ENCODE results near the gene TUBA1C. TPM values are rescaled to one million over a fixed set of nuclear protein-coding genes. Genes with fewer than 3 reads are reported as not detected.

Gene TUBA1C
- total RNA-seq, 1 donor from 2014 or later = 402 TPM

- peaks cover 21% of the 10 kb centered on the region for H3K4me1 Mint-ChIP-seq
- peak overlapping the region; percentile 97 for H3K4me3 Mint-ChIP-seq
- no peaks in the 10 kb centered on the region for H3K9me3 Mint-ChIP-seq
- Histone ChIP-seq H3K79me2 (ENCODE audit: low read depth) (peaks cover 16% of the 10 kb centered on the region), H3K27ac (no peak overlapping the region), H4K20me1 (ENCODE audit: low read depth) (no peaks in the 10 kb centered on the region), H3K27me3 (peaks cover 9% of the 10 kb centered on the region), H3K4me3 (peak overlapping the region; percentile 89), H3K4me1 (peaks cover 13% of the 10 kb centered on the region), H2AFZ (replicated peaks) (peak overlapping the region; percentile 85), H3K9me3 (ENCODE audit: low read depth) (no peaks in the 10 kb centered on the region), H3K36me3 (no peaks in the 10 kb centered on the region), H3F3A (ENCODE audit: low read depth) (peaks cover 11% of the 10 kb centered on the region), H3K4me2 (peak overlapping the region; percentile 92), H3K9ac (peak overlapping the region; percentile 85)
- peaks cover 14% of the 10 kb centered on the region for H3K27me3 Mint-ChIP-seq (ENCODE audit: insufficient read depth, low read depth)
- peaks cover 13% of the 10 kb centered on the region for H3K36me3 Mint-ChIP-seq
- TF ChIP-seq EZH2phosphoT487 (IDR thresholded peaks at IDR 0.05) (no peak), EZH2 (IDR thresholded peaks at IDR 0.05) (no peak), CTCF (IDR thresholded peaks at IDR 0.05) (no peak)
- H3K27ac Mint-ChIP-seq = peak overlapping the region; percentile 91
- DNase-seq (ENCODE audit: low spot score) = no peak
These were observed 58.7 kb downstream of the TUBA1C start for GRCh38 chr12:49323524-49324097.

Other genes starting within 250 kb of the TUBA1C start
- gene PRKAG1, start 246.3 kb upstream of the TUBA1C start, total RNA-seq (ENCODE audit: low replicate concordance) = 32.4 and 41.8 TPM in 2 replicates
- 19.0 and 31.3 TPM in 2 replicates for gene KMT2D, start 204.3 kb upstream of the TUBA1C start, total RNA-seq (ENCODE audit: low replicate concordance)
- gene RHEBL1, start 195.1 kb upstream of the TUBA1C start, total RNA-seq (ENCODE audit: low replicate concordance) = 5.3 and 6.0 TPM in 2 replicates
- gene DHH, start 170.3 kb upstream of the TUBA1C start, total RNA-seq (ENCODE audit: low replicate concordance) = 0.03 TPM in 1 of 2 replicates, not detected in the other
- 32.7 and 69.5 TPM in 2 replicates for gene LMBR1L, start 154.2 kb upstream of the TUBA1C start, total RNA-seq (ENCODE audit: low replicate concordance)
- 2,741 and 4,208 TPM in 2 replicates for gene TUBA1B, start 133.7 kb upstream of the TUBA1C start, total RNA-seq (ENCODE audit: low replicate concordance)
- gene TUBA1A, start 76.0 kb upstream of the TUBA1C start, total RNA-seq (ENCODE audit: low replicate concordance) = 1,211 and 1,863 TPM in 2 replicates
- 0.74 TPM in 1 of 2 replicates, not detected in the other for gene PRPH, start 30.1 kb downstream of the TUBA1C start, total RNA-seq (ENCODE audit: low replicate concordance)
- 40.0 and 66.4 TPM in 2 replicates for gene TROAP, start 58.2 kb downstream of the TUBA1C start, total RNA-seq (ENCODE audit: low replicate concordance)
- 0.84 and 2.8 TPM in 2 replicates for gene C1QL4, start 72.1 kb downstream of the TUBA1C start, total RNA-seq (ENCODE audit: low replicate concordance)
- gene DNAJC22, start 81.8 kb downstream of the TUBA1C start, total RNA-seq (ENCODE audit: low replicate concordance) = 0.34 and 0.39 TPM in 2 replicates
- 45.2 and 49.5 TPM in 2 replicates for gene SPATS2, start 102.4 kb downstream of the TUBA1C start, total RNA-seq (ENCODE audit: low replicate concordance)

Data from neural progenitor cell (in vitro differentiated cells).